Caki2 (cell line): ENCODE measurements around the gene PTPRCAP. TPM values are rescaled to one million over a fixed set of nuclear protein-coding genes. Genes with fewer than 3 reads are reported as not detected.

ENCODE experiments used
- DNase-seq: peaks from one replicate; pipeline ENCODE4 v3.0.0-alpha.2; 2015; ENCODE audit warnings: low read depth
- in situ Hi-C: cut with HindIII; loops from 2 replicates; pipeline ENCODE4 v1.10.0; 2016; ENCODE audit warnings: low sequenced_read_pairs, low pct_unique_long_range_greater_than_20kb, mixed read lengths
- total RNA-seq: library from RNA; depleted of rRNA; stranded (reverse); fragments of >200 nt; shearing (Covaris generic); gene quantifications from 2 replicates; pipeline ENCODE4 v1.2.3, GENCODE V29; 2014; ENCODE audit warnings: low replicate concordance

The PTPRCAP gene
- total RNA-seq, 1 experiment from 2014 or later, result not detected

DNA sequence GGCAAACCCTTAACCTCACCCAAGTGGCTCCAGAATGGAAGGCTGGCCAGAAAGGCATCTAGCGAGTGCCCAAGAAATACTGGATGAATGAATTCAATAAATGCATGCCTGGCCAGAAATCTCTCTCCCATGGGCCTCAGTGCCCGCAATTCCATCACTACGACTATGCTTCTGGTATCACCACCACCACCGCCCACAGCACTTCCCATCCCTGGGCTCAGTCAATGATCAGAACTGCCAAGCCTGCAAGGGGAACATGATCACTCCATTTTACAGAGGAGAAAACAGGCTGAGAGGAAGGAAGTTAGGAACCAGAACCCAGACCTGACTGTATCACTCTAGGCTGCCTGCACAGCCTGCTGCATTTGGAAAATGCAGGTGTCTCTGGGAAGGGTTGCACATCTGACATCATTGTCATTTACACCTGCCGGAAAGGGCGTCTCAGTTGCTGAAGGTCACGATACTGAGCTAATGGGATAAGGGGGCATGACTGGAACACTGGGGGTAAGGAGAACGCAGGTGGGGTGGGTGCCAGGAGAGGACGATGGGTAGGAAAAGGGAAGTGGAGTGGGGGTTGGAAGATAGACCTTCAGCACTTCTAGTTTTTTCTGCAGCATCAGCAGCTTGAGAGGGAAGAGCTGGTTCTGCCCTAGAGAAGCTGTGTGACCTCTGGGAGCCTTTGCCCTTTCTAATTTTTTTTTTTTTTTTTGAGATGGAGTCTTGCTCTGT lies 11.8 kb upstream of the PTPRCAP start:
- no peak for DNase-seq
- in situ Hi-C loops, result no loop called here

- no peak for DNase-seq
- in situ Hi-C loops, result no loop called here
Measured at GRCh38 chr11:67448220-67448609, 10.7 kb upstream of the PTPRCAP start.

- in situ Hi-C loops, result no loop called here
- no peak for DNase-seq
Measured at GRCh38 chr11:67445515-67445914, 8.0 kb upstream of the PTPRCAP start.

- in situ Hi-C loops, result no loop called here
- no peak for DNase-seq
Measured at GRCh38 chr11:67442504-67443404, 5.3 kb upstream of the PTPRCAP start.

GRCh38 chr11:67441731-67442351 lies 4.4 kb upstream of the PTPRCAP start:
- in situ Hi-C loops, result no loop called here
- no peak for DNase-seq

DNA sequence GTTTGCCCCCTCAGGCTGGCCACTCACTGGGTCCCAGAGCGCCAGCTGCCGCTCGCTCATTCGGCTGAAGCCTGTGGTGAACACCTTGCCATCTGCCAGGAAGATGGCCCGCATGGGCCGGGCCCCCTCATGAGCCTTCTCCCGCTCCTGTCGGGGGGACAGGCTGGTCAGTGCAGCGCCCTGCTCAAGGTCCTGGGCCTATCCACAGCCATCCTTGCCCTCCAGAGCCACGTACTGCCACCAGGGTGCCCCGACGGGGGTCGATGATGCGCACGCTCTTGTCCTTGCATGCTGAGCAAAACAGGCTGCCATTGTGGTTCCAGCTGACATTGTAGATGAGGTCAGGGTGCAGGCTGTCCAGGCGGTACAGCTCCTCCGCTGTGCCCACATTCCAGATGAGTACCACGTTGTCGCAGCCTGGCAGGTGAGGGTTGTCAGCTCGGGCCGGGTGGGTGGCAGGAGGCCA lies 3.6 kb upstream of the PTPRCAP start:
- in situ Hi-C loops, result no loop called here
- no peak for DNase-seq

GRCh38 chr11:67440229-67441097 lies 3.0 kb upstream of the PTPRCAP start:
- in situ Hi-C loops, result no loop called here
- no peak for DNase-seq

GRCh38 chr11:67439321-67440228 lies 2.1 kb upstream of the PTPRCAP start:
- peak; percentile 33 for DNase-seq
- in situ Hi-C loops, result no loop called here

- no peak for DNase-seq
- in situ Hi-C loops, result no loop called here
Measured at GRCh38 chr11:67438158-67438902, 848 bp upstream of the PTPRCAP start.

DNA sequence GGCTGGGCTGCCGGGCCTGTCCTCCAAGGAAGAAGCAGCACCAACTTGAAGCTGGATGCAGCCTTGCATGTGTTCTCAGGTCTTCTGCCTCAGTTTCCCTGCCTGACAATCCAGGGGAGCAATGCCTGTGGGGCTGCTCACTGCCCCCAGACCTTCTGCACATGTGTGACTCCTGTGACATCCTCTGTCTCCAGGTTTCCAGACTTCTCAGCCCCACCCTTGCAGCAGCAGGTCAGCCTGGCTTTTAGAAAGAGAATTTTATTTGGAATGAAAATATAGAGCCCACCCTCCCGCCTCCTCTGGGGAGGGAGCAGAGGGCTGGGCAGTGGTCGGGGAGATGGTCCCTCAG lies 301 bp upstream of the PTPRCAP start:
- in situ Hi-C loops, result no loop called here
- no peak for DNase-seq

DNA sequence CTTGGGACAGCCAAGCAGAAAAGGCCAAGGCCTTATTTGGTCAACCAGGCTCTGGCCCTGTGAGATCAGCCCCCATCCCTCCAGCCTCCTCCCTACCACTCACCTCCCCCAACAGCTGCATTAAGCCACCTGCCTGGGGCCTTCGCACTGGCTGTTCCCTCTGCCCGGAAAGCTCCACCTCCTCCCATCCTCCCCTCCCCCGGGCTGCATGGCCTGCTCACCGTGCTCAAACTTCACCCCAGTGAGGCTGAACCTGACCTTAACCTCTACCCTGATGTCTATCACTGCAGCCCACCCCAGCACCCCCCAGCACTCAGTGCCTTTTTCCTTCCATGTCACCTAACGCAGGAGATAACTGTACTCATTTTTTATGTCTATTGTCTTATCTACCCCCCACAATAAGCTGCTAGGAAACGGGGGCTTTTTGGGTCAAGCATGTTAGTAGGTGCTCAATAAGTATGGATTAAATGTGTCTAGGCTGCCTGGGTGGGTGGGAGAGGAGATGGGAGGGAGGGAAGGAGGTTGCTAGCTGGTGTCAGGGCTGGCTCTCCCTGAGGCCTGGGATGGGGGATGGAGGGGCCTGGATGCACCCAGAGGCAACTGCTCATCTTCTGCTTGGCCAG lies 912 bp downstream of the PTPRCAP start:
- DNase-seq, result no peak
- in situ Hi-C loops, result no loop called here

DNA sequence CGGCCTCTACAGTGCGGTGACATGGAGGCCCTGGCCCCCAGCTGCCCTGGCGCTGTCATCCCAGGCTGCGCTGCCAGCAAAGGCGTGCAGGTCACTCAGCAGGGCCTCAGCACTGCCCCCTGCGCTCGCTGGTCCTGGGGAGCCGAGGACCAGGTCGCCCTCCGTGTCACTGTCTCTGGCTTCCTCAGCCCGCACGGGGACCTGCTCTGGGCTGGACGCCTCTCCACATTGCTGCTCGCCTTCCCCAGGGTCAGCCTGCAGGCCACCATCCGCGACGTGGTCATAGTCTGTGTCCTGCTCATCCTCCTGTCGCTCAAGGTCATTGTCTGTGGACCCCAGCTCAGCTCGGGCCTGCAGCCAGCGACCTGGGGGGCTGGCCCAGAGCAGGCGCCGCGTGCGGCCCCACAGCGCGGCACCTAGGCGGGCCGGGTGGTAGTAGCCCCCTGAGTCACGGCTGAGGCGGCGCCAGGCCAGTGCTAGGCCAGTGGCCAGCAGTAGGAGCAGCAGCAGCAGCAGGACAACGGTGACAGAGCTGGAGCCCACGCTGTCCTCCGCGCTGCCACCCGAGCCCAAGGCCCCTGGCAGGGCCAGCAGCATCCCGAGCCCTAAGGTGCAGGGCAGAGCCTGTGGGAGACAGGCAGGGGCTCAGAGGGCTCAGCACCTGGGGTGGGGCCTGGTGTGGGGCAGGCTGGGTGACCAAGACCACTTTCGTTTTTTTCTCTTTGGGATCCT lies 1.6 kb downstream of the PTPRCAP start:
- no peak for DNase-seq
- in situ Hi-C loops, result no loop called here

DNA sequence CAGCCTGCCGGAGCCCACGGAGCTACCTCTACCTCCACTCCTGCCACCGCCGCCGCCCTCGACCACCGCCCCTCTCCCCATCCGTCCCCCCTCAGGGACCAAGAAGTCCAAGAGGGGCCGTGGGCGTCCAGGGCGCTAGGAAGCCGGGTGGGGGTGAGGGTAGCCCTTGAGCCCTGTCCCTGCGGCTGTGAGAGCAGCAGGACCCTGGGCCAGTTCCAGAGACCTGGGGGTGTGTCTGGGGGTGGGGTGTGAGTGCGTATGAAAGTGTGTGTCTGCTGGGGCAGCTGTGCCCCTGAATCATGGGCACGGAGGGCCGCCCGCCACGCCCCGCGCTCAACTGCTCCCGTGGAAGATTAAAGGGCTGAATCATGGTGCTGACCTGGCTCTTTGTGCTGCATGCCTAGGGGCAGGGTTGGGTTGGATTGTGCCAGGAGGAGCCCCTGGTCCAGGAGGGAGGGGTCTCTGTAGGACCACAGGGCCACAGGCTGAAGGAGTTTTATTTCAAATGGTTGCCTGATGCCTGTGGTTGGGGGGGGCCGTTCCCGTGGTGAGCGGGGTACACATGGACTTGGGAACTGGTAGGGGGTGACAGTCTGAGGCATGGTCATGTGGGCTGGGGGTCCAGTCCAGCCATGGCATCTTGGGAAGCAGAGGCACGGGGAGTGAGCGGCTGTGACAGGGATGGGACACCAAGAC lies 2.3 kb downstream of the PTPRCAP start:
- in situ Hi-C loops, result no loop called here
- no peak for DNase-seq

DNA sequence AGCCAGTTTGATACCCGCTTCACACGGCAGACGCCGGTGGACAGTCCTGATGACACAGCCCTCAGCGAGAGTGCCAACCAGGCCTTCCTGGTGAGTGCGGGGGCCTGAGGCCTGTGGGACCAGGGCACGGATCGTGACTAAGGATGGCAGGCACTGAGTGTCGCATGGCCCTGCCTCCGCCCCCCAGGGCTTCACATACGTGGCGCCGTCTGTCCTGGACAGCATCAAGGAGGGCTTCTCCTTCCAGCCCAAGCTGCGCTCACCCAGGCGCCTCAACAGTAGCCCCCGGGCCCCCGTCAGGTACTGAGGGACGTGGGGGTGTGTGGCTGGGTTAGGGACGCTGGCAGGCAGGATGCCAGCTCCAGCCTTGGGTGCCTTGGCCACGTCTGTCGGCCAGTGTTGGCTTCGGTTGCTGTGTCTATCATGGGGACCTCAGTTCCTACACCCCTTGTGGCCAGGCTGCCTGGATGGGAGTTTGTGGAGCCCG lies 3.0 kb downstream of the PTPRCAP start:
- in situ Hi-C loops, result no loop called here
- DNase-seq, result no peak
